ENCODE results near the gene RNF213.

The RNF213 gene

GRCh38 chr17:80376531-80376930 lies 115.9 kb downstream of the RNF213 start:
- DNase-seq: no peak

- DNase-seq: no peak
Measured at GRCh38 chr17:80377798-80378197, 117.1 kb downstream of the RNF213 start.

- no peak for DNase-seq
Measured at GRCh38 chr17:80379348-80379747, 118.7 kb downstream of the RNF213 start.

DNA sequence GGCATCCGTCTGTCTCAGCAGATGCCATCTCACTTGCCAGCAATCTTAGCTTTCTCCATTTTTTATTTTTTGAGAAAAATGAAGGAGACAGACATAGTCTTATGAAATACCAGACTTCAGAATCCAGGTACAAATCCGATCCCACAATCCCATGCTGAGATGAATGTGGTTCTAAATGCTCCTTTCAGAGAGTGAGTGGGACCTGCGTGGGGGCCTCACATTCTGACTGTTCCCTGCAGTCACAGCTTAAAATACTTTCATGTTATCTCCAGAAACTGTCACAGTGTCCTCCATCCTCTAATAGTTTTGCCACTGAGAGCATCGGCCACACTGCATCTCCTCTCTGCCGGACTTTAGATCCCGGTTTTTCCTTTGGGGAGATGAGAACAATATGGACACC lies 119.4 kb downstream of the RNF213 start:
- no peak for DNase-seq

- DNase-seq: no peak
Measured at GRCh38 chr17:80380555-80381002, 119.9 kb downstream of the RNF213 start.

GRCh38 chr17:80381416-80381923 lies 120.8 kb downstream of the RNF213 start:
- no peak for DNase-seq

GRCh38 chr17:80382446-80382845 lies 121.8 kb downstream of the RNF213 start:
- no peak for DNase-seq

GRCh38 chr17:80382956-80383355 lies 122.3 kb downstream of the RNF213 start:
- no peak for DNase-seq

DNA sequence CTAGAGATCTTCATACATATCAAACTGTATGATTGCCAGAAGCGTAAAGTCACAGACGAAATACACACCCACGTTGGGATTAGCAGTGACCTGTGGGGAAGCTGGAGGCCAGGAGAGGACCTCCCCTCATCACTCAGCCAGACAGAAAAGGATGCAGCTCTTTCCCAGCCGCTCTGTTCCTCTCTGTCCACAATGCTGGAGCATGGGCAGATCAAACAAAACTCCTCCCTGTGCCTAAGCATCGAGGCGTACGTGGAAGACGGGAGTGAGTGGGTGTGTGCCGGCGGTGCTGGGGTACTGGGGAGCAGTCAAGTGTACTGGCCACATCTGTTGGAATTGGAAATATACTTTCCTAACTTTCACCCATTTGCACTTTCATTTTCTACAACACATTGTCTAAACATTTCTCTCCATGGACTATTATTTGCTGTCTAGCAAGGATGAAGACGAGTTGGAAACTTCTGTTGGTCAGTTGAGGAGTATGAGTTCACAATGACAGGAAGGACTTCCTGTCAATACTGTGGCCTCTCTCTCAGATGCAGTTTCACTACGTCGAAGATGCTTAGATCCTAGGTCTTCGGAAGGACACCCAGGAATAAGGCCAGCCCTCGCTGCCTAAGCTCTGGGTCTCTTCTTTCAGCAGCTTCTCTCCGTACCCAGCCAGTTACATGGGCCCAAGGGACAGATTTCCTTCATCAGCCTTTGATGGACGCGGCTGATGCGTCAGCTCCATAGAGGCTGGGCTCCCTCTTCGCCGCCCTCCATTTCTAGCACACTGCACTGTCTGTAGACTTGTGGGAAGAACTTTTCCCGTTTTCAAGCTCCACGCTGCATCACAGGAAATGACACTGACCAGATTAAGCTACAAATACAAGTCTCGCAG lies 123.7 kb downstream of the RNF213 start:
- no peak for DNase-seq

DNA sequence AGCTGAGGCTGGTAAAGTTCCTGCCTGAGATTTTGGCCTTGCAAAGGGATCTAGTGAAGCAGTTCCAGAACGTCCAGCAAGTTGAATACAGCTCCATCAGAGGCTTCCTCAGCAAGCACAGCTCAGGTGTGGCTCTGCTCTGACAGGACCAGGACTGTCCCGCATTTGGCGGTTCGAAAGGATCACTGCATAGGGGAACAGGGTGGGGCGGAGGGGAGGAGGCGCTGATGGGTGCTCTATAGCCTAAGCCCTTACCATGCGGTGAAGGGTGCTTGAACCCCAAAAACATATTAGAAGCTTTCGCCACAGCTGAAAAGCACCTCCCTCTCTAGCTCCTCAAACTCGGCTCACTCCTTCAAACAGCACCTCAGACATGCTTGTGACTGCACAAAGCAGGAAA lies 124.4 kb downstream of the RNF213 start:
- DNase-seq: no peak

- DNase-seq: no peak
Measured at GRCh38 chr17:80386341-80386740, 125.7 kb downstream of the RNF213 start.

DNA sequence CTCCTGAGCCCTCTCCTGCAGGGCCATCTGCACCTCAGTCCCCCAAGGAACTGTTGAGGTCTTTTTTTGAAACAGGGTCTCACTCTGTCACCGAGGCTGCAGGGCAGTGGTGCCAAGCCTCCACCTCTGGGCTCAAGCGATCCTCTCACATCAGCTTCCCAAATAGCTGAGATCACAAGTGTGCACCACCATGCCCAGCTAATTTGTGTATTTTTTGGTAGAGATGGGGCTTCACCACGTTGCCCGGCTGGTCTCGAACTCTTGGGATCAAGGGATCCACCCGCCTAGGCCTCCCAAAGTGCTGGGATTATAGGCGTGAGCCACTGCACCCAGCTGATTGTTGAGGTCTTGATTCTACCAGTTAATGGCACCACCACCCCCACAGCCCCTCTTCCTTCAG lies 126.4 kb downstream of the RNF213 start:
- DNase-seq: no peak

GRCh38 chr17:80388175-80388574 lies 127.5 kb downstream of the RNF213 start:
- no peak for DNase-seq

DNA sequence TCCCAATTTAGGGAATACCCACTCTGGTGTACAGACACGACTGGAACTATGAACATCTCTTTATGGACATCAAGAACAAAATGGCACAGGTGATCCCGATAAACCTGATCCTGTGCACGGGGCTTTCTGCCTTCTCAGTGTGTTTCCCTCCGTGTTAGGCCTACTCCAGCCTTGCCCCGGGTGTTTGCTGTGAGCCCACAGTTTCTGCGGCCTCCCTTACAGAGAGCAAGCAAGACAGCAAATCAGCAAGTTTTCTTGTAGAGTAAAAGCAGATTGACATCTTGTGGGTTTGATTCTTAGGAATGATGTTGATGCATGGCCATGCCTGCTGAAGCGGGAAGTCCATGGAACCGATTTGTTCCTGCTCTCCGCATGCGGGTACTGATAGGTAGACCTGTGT lies 127.9 kb downstream of the RNF213 start:
- DNase-seq: no peak

DNA sequence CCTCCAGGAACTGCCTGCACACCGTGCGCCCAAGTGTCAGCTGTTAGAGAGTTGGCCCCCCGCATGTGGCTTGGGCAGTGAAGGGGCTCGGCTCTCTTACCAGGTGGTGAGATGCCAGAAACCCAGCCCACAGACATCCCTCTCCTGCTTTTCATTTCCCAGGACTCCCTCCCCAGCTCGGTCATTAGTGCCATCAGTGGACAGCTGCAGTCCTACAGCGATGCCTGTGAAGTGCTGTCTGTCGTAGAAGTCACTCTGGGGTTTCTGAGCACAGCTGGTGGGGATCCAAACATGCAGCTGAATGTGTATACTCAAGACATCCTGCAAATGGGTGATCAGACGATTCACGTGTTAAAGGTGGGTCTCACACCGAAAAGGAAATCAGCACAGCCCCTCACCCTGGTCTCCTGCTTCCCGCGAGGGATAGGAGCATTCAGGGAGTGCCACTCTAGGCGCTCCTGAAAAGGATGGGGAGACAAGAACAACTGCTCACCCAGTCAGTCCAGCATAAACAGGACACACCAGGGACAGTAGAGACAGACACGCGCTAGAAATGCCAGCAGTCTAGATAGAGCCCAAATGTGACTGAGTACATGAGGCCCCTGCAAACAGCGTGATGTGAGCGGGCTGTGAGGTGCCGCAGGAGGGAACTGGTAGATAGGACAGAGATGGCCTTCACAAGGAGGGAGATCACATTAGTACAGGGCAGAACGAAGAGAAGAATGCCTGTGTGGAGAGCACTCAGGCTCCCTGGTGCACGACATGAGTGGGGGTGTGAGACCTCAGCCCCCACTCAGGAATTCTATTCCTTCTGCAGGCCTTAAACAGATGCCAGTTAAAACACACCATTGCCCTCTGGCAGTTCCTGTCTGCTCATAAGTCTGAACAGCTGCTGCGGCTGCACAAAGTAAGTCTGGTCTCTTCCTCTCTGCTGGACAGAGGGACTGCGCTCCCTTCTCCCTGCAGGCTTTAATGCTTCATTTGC lies 128.7 kb downstream of the RNF213 start:
- DNase-seq: no peak

GRCh38 chr17:80393241-80393890 lies 132.7 kb downstream of the RNF213 start:
- no peak for DNase-seq

DNA sequence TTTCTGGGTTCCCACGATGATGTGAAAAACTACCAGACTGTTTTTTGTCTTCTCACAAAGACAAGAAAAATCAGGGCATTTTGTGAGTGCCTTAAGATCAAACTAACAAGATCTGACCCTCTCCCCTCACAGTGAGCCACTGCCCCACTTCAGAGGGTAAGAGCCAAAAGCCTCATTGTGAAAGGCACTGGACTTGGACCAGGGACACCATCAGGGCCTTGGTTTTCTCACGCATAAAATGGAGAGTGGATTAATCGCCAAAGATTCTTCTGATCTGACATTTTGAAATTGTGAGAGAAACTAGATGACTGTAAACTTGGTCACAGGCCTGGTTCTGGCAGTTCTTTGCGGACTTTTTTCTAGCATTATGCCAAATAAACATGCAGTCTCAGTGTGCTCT lies 133.3 kb downstream of the RNF213 start:
- DNase-seq: no peak

DNA sequence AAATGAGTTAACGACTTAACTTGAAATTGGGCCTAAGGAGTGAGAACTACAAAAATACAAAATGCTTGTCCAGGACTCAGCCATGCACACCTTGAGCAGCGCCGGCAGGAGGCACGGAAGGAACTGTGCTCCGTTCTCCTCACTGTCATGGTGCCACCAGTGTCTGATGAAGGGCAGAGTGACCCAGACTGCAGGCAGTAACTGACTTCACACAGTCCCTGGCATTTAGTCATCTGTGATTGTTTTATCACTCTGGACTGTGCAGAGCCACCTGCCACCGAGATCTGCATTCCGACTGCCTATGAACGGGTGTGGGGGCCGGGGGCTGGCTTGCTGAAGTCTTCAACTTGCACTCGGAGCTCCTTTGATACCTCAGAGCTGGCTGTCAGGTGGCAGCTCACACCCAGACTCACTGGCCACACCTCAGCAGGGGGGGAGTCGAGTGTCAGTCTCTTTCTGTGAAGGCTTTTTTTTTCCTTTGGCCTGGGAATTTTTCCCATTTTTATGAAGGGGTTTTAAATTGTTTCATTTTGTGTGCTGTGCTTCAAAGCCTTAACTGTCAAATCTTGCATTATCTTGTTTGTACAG lies 134.1 kb downstream of the RNF213 start:
- no peak for DNase-seq

DNA sequence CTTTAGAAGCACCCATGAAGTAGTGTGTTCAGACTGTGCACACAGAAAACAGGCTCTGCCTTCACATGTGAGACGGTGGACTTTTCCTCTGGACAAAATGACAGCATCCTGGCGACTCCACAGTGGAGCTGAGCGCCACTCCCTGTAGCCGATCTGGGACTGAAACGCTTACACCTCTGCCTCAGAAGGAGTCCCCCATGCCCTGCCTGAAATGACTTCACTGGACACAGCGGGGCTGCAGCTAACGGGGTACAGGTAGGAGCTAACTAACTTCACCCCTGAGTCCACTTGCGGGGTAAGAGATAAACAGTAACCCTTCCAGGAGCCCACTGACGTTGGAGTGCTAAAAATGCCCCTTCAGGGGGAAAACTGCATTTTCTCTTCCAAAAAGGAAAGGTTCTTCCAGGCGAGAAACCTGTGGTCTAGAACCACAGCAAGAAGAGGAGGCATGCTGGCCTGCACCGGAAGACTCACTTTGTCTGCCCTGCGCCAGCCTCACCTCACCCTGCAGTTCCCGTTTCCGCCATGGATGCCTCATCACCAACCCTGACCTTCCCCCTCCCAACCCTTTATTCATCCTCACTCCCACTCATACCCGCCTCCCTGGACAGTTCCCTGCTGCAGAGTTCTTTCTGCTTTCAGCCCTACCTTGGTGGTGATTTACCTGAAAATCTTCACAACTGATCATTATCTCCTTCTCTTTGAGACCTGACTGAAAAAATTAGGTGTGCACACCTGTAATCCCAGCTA lies 134.9 kb downstream of the RNF213 start:
- DNase-seq: no peak

DNA sequence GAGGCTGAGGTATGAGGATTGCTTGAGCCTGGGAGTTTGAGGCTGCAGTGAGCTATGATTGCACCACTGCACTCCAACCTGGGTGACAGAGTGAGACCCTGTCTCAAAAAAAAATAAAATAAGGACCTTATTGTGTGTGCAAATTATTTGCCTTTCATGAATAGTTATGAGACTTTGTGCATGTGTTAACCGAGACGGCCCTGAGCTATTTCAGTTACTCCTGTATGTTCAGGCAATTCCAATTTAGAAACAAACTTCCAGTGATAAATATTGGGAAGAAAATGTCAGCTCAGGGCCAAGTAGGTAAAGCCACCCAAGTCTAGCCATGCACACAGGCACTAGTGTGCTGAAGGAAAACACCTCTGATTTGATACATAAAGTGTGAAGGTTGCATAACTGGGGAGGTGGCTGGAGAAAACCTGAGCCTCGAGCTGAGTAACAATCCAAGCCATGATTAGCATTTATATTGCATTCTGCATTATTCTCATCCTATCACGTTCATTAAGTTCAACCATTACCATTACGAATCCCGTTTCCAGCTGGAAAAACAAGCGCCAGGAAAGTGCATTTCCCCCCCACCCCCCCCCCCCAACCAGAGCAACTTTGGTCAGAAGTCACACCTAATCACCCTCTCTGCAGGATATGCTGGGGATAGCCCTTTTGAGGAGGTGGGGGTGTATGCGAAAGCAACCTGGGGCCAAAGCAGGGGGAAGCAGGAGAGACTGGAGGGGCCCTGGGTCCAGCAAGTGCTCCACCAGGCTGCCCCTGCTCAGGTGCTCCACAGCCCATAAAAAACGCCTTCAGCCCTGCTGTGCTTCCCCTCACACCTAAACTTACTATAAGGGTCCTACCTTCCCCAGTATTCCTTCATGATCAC lies 135.7 kb downstream of the RNF213 start:
- DNase-seq: no peak

DNA sequence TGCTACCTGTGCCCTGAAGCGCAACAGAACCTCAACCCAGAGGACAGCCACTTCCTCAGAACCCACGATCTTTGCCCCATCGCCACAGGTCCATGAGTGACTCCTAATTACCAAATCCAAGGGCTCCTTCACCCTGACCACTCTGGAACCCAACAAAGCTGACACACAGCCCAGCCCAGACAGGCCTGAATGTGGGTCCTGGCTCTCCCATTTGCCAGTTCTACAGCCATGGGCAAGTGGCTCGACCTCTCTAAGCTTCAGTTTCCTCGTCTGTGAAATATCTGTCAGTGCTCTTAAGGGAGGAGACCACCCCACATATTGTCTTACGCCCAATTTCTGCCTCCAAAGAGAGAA lies 136.4 kb downstream of the RNF213 start:
- DNase-seq: no peak
